ENCODE results near the gene ADAMTSL3.

Gene ADAMTSL3

DNA sequence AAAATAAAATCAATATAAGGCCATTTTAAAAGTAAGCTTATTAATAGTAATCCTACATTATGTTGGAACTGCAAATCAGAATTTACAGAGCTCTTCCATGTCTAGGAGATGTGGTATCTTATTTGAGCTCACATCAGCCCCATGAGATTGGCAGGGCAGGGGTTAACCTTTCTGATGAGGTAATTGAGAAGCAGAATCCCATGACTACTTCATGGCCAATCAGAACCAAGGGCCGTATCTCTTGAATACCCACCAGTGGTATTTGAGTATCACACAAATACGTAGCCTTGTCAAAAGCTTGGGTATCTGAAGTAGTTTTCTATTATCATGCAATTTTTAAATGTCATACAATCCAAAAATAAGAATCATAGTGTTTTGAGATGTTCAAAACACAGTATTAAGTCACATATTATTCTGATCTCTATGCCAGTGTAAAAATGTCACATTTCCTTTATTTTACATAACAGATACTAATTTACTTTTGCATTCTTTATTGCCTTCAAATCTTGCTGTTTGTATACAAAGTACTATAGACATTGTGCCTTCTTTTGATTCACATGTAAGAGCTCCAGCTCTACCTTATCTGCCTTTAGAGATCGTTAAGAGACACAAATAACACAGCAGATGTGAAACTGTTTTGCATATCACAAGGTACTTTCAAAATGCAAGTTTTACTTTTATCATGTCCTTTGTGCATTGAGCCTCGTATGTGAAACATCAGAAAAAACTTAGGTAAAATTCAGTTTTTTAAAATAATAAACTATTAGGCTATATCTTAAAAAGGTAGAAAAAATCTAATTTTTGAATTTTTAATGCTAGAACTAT lies 329.9 kb downstream of the ADAMTSL3 start:
- no peak for DNase-seq

DNA sequence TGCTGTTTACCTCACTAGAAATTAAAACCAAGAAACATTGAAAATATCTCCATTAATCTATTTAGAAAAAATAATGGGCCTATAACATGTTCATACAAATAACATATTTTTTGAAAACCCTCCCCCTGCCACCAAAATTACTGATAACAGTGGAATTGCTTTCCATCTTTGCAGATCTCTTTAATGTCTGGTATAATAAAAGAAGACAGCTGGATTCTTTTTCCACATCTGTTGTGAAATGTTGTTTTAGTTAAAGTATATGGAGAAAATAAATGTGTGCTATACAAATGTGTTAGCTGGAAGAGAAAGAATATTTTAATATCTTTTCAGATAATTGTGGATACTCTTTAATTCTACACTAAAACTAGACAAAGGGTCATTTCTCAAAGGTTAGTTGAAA lies 330.7 kb downstream of the ADAMTSL3 start:
- DNase-seq, result no peak

DNA sequence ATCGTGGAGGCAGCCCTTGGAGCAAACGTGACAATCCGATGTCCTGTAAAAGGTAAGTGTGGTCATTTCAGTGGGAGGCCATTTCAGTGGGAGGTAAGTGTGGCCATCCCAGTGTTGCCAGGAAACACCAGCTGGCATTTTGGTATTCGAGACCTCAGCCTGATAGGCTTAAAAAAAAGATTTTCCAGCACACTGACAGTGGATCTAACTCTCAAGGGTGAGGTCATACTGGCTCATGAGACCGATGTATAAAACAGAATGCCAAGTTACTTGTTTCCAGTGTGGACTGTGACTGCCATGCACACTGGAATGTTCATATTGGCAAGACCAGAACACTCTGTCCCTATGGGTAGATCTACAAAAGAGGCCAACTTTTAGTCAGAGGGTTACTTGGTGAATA lies 337.2 kb downstream of the ADAMTSL3 start:
- no peak for DNase-seq

DNA sequence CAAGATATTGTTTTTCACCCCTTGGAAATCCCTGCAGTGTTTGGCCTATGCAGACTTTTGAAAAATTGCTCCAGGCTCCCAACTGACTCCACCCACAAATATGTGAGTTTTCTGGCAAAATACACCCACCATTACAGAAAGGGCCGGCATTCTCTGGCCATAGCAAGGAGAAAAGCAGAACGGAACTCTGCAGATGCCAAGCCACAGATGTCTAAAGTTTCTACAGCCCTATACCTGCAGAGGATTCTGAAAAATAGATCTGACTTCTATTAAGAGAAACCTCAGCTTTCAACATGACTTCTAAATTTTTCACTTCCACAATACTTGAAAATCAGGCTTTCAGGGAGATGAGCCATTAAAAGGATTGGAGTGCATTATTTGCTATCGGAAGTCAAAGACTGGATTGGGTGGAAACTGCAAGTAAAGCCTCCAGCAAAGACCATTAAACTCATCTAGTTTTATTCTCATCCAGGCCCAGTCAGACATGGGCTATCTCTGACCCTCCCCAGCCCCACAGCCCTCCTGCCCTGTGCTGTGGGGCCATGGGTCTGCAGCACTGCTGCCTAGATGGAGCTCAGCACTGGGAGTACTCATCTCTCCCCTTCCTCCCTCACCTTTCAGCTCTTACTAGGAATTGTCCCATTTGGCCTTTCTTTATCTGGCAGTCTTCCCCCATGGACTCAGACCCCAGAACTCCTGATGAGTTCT lies 338.6 kb downstream of the ADAMTSL3 start:
- no peak for DNase-seq

DNA sequence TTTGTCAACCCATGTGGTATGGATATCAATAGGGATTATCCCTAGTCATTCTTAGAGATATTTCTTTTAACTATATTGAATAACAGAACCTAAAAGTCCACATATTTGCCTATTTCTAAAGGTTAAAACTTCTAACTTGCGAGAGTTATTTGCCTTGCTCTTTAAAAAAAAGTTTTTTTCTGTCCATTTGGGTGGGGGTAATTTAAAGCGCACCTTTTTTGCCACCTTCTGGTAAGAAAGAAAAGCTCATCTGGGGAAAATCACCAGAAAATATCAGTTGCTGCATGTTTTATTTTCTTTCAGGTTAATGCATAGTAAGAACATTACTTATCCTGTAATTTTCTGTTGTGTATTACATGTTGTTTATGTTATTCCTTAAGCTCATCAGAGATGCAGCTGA lies 339.7 kb downstream of the ADAMTSL3 start:
- DNase-seq, result no peak

DNA sequence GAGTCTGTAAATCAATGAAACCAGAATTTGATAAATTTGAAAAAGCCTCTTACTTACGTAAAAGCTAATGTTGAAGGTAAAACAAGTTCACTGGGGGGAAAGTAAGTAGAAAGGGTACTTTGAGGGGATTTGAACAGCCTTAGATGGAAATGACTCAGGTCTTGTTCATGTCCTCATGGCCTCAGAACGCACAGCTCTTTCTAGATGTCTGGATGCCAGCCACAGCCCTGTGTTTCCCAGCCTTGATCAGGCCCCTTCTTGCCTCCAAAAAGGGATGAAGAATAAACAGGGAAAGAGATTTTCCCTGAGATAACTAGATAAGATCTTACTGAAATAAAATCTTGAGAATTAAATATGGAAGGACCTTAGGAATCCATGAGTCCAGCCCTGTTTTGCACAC lies 344.6 kb downstream of the ADAMTSL3 start:
- no peak for DNase-seq

DNA sequence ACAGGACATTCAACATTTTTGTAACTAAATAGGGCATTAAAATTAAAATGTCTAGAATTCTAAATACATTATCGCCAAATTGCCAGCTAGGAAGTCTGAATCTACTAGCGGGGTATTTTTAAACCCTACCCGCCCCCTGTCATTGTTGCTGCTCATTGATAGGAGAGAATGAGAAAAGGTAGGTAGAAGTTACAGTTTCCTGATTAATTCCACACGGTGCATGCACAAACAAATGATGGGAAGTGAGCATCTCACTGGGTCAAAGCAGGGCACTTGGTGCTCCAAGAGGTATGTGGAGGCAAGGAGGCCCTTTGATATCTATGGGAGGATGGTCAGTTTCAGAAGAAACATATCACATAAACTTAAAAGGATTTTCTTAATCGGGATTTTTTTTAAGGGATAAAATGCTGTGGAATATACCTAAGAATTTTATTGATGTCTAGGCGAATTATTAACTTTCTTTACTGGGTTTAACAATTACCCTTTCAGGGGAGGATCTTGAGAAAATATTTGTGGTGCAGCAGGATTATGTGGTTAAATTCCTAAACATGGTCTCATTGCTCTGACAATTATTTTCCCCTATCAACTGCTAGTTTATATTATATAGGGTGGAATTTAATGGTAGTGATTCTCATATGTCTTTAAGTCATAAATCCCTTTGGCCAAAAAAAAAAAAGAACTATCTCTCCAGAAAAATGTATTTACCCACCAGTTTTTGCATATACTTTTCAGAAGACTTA lies 345.6 kb downstream of the ADAMTSL3 start:
- DNase-seq, result no peak

DNA sequence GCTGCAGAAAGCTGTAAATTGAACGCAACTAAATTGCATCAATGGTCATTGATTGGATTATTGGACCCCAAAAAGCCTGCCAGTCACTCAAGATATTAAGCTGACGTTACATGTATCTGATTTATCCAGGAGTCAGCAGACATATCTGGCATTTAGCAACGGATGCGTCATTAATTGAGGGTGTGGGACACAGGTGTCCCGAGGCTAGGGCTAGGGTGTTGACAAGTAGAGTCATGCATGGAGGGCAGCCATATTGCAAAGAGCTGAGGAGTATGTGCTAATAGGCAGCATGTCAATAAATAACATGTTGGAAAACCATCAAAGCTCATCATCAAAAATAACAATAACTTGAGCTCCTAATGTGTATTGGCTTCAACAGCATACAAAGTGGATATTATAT lies 347.1 kb downstream of the ADAMTSL3 start:
- DNase-seq, result no peak

DNA sequence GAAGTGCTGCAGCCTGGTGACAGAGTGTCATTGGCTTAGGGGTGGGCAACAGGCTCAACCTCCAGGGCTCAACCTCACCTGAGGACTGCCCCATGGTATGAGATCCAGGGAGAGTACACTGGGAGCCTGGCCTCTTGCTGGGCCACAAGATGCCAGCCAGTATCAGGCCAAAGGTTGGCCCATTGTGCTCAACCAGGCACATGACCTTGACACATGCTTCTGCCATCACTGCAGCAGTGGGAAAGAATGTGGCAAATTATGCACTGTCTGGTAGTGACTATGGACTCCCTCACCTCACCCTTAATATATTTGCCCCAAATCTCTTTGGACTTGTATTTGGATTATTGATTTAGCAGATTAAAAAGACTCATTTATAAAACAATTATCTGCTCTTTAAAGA lies 347.7 kb downstream of the ADAMTSL3 start:
- no peak for DNase-seq

DNA sequence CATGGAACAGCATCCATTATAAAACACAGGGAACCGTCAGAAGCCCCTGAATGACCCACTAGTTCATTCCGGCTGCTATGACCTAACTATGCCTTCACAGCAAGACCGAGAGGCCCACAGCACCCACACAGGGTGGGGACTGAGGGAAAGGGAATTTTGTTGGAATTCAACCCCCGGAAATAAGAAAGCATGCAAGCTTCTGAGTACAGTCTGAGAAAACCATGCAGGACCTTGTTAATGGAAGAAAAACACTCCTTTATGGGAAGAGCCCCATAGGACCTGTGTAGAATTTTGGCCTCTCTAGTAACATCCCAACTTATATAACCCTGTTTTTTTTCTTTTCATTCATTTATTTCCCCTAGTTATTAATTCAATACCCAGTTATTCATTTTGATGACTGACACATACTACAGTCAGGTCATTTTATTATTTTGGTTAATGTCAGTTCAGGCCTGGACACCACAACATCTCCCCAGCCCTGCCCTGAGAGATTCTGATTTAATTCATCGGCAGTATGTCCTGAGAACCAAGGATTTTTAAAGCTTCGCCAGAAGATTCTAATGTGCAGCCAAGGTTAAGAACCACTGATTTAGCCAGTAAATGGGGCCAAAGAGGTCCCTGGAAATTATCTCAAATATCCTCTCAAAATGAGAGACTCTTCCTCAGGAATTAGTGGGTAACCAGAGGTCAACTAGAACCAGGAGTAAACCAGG lies 350.0 kb downstream of the ADAMTSL3 start:
- no peak for DNase-seq

DNA sequence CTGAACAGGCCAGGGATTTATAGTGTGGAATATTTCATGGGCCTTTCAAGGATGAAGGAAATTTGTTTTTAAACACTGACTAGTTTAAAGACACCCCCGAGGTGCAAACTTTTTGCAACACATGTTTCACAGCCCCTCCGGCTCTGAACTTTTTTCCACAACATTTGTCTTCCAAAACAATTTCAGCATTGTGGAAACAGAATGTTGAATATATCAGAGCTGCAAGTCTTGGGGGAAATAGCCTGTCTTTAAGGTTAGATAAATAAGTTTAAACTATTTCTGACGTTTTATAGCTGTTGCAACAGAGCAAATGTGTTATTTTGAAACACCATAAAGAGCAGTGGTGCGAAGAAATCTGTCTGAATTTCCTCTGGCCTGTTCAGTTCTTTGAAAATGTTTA lies 352.5 kb downstream of the ADAMTSL3 start:
- no peak for DNase-seq

DNA sequence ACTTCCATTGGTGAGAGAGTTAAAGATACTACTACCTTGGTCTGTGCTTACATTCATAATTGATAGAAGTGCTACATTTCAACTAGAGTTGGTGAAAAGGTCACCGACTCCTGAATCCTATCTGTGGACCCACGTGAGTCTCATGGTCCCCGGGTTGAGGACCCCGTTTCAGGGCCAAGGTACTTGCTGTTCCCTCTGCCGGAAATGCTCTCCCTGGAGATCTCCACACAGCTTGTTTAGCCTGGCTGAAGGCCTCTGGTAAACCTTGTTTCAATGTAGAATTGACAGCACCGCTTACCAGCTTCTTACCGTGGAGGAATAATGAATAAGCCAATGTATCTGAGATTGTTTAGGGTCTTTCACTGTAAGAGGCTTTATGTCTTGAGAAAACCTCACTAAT lies 355.7 kb downstream of the ADAMTSL3 start:
- DNase-seq, result no peak

DNA sequence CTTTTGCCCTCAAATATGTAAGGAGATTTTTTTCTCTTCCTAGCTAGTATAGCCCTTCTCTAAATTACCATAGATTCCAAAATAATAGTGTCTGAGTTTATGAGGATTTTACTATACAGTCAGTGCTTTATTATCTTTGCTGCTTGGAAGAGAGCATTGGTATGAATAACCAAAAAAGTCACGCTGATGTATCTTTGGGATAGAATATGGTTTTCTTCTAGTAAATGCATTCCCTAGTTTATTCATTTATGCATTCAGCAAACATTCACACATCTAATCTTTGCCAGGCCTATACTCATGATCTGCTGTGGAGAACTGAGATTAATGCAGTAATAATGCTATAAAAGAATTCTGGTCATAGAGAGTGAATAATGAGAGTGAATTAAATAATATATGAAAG lies 356.3 kb downstream of the ADAMTSL3 start:
- DNase-seq, result no peak

DNA sequence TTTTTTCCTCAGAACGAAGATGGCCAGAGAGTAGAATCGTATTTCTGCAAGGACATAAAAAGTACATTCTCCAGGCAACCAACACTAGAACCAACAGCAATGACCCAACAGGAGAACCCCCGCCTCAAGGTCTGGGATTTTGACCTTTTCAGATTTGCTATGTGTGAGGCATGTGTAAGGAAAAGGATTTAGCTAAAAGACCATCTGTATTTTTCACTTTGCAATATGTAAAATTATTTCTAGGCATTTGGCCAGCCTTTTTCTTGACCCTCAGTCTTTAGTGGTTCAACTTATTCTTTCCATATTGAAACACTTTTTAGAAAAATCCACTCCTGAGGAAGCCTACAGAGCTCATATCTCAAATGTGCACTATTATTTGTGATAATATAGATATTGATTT lies 362.4 kb downstream of the ADAMTSL3 start:
- DNase-seq, result no peak

DNA sequence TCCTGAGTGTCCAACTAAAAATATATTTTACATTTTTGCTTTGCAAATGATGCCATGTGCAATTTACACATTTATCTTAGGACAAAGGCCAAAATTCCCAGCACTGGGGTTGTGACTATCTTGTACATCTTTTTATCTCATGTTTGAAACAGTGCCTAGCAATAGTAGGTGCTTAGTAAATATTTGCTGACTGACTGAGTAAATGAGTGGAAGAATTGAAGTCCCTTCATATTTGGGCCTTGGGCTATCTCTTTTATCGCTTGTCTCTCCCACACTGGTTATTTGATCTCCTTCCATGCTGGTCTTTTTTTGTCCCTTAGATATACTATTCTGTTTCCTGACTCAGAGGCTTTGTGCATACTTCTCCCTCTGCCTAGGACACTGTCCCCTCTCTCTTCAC lies 368.6 kb downstream of the ADAMTSL3 start:
- DNase-seq, result no peak

DNA sequence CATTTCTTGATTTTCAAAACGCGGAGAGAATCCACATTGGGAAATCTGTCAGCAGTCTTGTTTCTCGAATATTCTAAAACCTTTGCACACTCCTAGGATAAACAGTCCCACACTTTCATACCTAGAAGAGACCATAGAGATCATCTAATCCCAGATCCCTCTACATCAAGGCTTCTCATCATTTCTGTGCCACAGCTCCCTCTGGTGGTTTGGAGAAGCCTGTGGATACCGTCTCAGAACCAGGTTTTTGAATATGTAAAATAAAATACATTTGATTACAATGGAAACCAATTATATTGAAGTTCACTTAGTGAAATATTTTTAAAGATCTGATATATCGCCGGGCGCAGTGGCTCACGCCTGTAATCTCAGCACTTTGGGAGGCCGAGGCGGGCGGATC lies 369.7 kb downstream of the ADAMTSL3 start:
- DNase-seq, result no peak

DNA sequence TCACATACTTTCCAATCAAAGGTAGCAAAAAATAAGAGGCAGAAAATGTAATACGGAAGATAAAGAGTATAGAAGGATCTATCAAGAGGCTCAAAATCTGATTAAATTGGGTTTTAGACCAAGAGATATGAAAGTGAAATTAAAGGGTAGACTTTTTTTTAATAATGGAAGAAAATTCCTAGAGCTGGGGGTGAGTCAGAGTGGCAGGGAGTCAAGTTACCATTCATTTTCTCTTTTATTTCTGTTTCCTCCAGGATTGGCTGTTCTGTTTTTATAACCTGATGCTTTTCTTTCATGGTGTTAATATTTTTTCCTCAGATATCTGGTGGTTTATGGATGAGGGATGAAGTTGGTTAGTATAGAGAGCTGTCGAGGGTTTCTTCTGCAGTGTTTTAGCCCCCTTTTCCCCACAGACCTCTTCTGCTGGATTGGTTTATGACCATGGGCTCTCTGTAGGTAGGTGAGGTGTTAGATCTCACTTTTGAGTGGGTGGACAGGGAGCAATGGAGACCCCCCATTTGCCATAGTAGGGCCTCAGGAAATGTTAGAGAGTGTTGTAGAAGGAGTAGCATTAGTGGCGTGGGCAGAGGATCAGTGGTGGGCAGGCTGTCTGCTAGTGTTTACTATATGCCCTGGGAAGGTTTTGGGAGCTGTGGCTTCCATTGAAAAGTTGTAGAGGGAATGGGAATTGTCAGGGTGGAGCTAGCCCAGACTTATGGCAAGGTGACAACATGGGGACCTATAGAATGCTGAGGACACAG lies 380.1 kb downstream of the ADAMTSL3 start:
- no peak for DNase-seq

DNA sequence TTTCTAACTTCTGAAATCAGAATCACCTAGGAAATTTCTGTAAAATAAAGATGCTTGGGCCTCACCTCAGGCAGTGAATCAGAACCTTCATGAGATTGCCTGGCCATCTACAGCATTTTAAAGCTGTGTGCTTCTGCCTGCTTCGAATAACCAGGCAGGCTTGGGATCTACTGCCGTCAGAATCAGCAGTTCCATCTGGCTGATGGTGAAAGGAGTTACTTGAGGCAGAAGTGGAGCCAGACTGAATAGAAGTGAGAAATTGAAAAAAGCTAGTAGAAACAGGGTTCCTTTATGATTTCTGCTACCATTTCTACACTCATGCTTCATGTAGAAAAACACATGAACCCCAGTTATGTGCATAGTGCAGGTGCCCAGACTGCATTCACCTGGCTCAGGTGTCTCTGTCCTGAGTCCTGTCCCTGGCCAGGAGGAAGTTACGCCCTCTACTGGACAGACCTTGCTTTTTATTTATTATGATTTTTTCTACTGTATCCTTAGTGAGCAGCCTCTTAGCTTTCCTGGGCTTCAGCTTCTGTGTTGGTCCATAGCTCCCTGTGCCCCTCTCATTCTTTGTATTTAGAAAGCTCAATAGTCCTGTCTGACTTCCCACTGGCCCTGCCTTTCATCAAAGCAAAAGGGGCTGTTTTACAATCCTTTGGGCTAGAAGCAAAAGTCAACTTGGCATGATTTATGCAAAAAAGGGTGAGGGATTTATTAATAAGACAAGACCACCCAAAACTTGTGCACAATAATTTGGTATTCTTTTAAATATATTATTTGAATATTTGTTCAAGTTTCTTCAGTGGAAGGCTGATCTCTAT lies 380.9 kb downstream of the ADAMTSL3 start:
- DNase-seq, result no peak

DNA sequence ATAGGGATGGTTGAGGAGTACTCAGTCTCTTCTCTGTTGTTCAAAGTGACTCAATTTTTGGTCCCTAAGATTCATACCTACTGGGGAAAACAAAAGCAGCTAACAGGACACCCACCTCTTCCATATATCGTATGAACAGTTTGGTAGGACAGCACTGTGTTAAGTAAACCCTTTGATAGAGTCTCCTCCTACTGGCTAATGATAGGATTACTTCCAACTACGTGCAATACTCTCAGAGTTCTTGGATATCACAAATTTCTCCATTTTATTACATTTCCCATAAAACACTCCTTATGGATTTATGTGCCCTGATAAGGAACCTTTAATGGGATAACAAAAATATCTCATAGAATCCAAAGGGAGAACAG lies 381.5 kb downstream of the ADAMTSL3 start:
- DNase-seq, result no peak

DNA sequence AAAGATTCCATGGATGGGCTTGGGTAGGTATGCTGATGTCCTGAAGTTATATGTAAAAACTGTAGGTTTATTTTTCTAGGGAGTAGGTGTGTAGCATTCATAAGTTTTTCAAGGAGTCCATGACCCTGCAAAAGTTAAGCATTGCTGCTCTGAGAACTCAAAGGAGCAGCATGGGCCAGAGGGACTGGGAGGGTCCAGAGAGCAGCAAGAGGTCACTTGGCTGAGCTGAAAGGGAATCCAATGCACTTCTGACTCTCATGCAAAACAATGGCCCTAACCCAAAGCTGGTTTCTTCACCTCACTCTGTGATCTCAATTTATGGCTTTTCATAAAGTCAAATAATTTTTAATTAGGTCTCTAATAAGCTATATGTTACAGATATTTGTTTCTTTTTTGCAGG lies 383.4 kb downstream of the ADAMTSL3 start:
- no peak for DNase-seq

DNA sequence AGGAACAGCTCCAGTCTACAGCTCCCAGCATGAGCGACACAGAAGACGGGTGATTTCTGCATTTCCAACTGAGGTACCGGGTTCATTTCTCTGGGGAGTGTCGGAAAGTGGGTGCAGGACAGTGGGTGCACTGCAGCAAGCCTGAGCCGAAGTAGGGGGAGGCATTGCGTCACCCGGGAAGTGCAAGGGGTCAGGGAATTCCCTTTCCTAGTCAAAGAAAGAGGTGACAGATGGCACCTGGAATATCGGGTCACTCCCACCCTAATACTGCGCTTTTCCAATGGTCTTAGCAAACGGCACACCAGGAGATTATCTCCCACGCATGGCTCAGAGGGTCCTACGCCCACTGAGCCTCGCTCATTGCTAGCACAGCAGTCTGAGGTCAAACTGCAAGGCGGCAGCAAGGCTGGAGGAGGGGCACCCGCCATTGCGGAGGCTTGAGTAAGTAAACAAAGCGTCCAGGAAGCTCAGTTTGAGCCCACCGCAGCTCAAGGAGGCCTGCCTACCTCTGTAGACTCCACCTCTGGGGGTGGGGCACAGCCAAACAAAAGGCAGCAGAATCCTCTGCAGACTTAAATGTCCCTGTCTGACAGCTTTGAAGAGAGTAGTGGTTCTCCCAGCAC lies 388.6 kb downstream of the ADAMTSL3 start:
- DNase-seq, result peak; percentile 81
